Measurements from ENCODE around the gene OR1J1.

OR1J1 gene

DNA sequence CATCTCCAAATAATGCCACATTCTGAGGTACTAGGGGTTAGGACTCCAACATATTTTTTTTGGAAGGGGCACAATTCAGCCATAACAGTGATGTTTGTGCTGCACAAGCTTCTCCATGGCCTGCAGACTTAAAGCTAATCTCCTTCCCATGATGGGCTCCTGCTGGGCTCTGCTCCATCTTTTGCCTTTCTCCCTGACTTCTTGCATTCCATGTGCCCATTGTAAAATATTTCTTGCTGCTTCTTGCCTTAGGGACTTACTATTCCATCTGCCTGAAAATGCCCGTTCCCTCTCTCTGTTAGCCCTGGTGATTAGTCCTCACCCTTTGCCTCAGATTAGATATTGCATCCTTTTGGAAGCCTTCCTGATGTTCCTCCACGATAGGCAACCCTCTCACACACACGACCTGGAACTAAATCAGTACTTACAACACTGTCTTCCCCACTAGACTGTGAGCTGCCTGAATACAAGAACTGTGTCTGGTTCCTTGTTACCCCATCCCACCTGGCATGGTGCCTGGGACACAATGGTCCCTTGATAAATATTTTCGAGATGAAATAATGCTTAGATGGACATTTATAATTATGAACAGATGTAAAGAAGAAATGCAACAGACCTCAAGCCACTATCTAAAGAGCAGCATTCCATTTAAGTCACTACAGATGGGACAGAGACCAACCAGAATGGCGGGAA lies 33.5 kb downstream of the OR1J1 start:
- no peak for DNase-seq

DNA sequence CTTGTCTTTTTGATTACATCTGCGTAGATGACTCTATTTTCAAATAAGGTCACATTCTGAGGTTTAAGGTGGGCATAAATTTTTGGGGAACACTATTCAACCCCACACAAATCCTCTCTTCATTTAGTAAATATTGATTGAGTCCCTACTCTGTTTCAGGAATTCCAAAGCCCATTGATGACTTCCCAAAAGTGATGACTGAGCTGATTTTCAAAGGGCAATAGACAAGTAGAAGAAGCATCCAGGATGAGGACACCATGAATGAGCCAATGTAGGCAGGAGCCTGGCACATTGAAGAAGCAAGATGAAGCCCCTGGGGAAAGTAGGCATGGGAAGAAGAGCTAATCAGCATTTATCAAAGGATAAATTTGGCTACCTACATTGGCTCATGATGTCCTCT lies 35.2 kb downstream of the OR1J1 start:
- DNase-seq: no peak

Measured in NCI-H1092 (cell line).